HuH-7.5 (cell line): ENCODE measurements around the gene TTLL4.

Experiments
- DNase-seq: peaks from one replicate; pipeline ENCODE4 v3.0.0; 2011; ENCODE audit warnings: low spot score

TTLL4 gene

GRCh38 chr2:218710687-218711549 lies at the start of gene TTLL4:
Gene TTLL4, plus strand, starts transcription at chr2:218710835. Its CDS starts 26,842 bp downstream, at chr2:218737677.
- peak; percentile 95 for DNase-seq

- DNase-seq: no peak
Measured at GRCh38 chr2:218662377-218662776, 48.3 kb upstream of the TTLL4 start.

GRCh38 chr2:218662827-218663226 lies 47.8 kb upstream of the TTLL4 start:
- DNase-seq: no peak

GRCh38 chr2:218663901-218664300 lies 46.7 kb upstream of the TTLL4 start:
- no peak for DNase-seq

- DNase-seq: no peak
Measured at GRCh38 chr2:218664653-218665052, 46.0 kb upstream of the TTLL4 start.

GRCh38 chr2:218671097-218671653 lies 39.5 kb upstream of the TTLL4 start:
- DNase-seq: no peak

GRCh38 chr2:218671654-218672566 lies 38.7 kb upstream of the TTLL4 start, which contains the start of the genes RNF25 and STK36:
Gene RNF25, minus strand, starts transcription at chr2:218672002. Its CDS starts 32 bp downstream, at chr2:218671970.
Gene STK36, plus strand, starts transcription at chr2:218672086. Its CDS starts 744 bp downstream, at chr2:218672830.
- DNase-seq: peak; percentile 83

- no peak for DNase-seq
Measured at GRCh38 chr2:218679119-218679518, 31.5 kb upstream of the TTLL4 start.

GRCh38 chr2:218680061-218680460 lies 30.6 kb upstream of the TTLL4 start:
- no peak for DNase-seq

- DNase-seq: peak; percentile 60
Measured at GRCh38 chr2:218687400-218688060, 23.1 kb upstream of the TTLL4 start.

- no peak for DNase-seq
Measured at GRCh38 chr2:218691234-218691633, 19.4 kb upstream of the TTLL4 start.

GRCh38 chr2:218694405-218695145 lies 16.1 kb upstream of the TTLL4 start:
- DNase-seq: no peak

GRCh38 chr2:218698885-218699284 lies 11.8 kb upstream of the TTLL4 start:
- DNase-seq: no peak

- DNase-seq: no peak
Measured at GRCh38 chr2:218701806-218702205, 8.8 kb upstream of the TTLL4 start.

GRCh38 chr2:218703341-218703740 lies 7.3 kb upstream of the TTLL4 start:
- no peak for DNase-seq

- DNase-seq: no peak
Measured at GRCh38 chr2:218708086-218708485, 2.5 kb upstream of the TTLL4 start.

GRCh38 chr2:218709908-218710307 lies 727 bp upstream of the TTLL4 start:
- no peak for DNase-seq

- DNase-seq: no peak
Measured at GRCh38 chr2:218710334-218710686, 325 bp upstream of the TTLL4 start.

GRCh38 chr2:218711550-218711929 lies 905 bp downstream of the TTLL4 start:
- DNase-seq: no peak

- no peak for DNase-seq
Measured at GRCh38 chr2:218713922-218714321, 3.3 kb downstream of the TTLL4 start.

GRCh38 chr2:218716070-218716469 lies 5.4 kb downstream of the TTLL4 start:
- no peak for DNase-seq
